Natural killer cell (primary cell): ENCODE data around the gene SETX. TPM values are rescaled to one million over a fixed set of nuclear protein-coding genes. Genes with fewer than 3 reads are reported as not detected.

Experiments used
- ATAC-seq, 3 donors: fragments of 150-1000 bp in 2 of 3; fragments of 200-7000 bp in 1 of 3; cut with Tn5 transposase; 1 replicate in 1 of 3; 2 replicates in 2 of 3; pipeline ENCODE4 v1.10.0; 2021; ENCODE audit warnings: mild to moderate bottlenecking in 2 of 3, moderate library complexity in 2 of 3
- DNase-seq, 2 donors: peaks; one replicate each; pipeline versions ENCODE4 v3.0.0 to v3.0.0-alpha.2; 2013 to 2021; ENCODE audit warnings: mixed read lengths in 1 of 2
- H3K27ac ChIP-seq: one replicate; pipeline ENCODE4 v1.5.1; 2013; ENCODE audit warnings: mild to moderate bottlenecking, low read length
- H3K27me3 ChIP-seq: one replicate; pipeline ENCODE4 v1.6.1; 2013; ENCODE audit warnings: low read length; ENCODE audit not compliant: control insufficient read depth, insufficient read depth
- H3K36me3 ChIP-seq: one replicate; pipeline ENCODE4 v1.6.1; 2013; ENCODE audit warnings: low read length; ENCODE audit not compliant: control insufficient read depth, insufficient read depth
- H3K4me1 ChIP-seq: one replicate; pipeline ENCODE4 v1.6.1; 2013; ENCODE audit warnings: low read length; ENCODE audit not compliant: control insufficient read depth, insufficient read depth
- H3K4me3 ChIP-seq: one replicate; pipeline ENCODE4 v1.5.1; 2013; ENCODE audit warnings: low read length
- H3K9me3 ChIP-seq: one replicate; pipeline ENCODE4 v1.6.1; 2013; ENCODE audit warnings: low read length; ENCODE audit not compliant: control insufficient read depth, insufficient read depth
- H3K27ac Mint-ChIP-seq, 2 donors: one replicate each; pipeline ENCODE4 v1.8.0; 2022; ENCODE audit warnings: mild to moderate bottlenecking in 2 of 2, mixed read lengths in 2 of 2, moderate library complexity in 1 of 2
- H3K27me3 Mint-ChIP-seq, 2 donors: one replicate each; pipeline ENCODE4 v1.8.0; 2022; ENCODE audit warnings: low read depth in 2 of 2, mixed read lengths in 2 of 2
- H3K36me3 Mint-ChIP-seq: one replicate; pipeline ENCODE4 v1.8.0; 2022; ENCODE audit warnings: mixed read lengths
- H3K4me1 Mint-ChIP-seq, 2 donors: one replicate each; pipeline ENCODE4 v1.8.0; 2022; ENCODE audit warnings: mixed read lengths in 2 of 2
- H3K4me3 Mint-ChIP-seq: one replicate; pipeline ENCODE4 v1.8.0; 2022; ENCODE audit warnings: mild to moderate bottlenecking, moderate library complexity, mixed read lengths
- H3K9me3 Mint-ChIP-seq, 2 donors: one replicate each; pipeline ENCODE4 v1.8.0; 2022; ENCODE audit warnings: mixed read lengths in 2 of 2
- WGBS: methylation state at CpG from one replicate; pipeline ENCODE4 v1.1.7; 2013; ENCODE audit warnings: missing lambda C conversion rate; ENCODE audit not compliant: insufficient coverage; 5-methylcytosine and 5-hydroxymethylcytosine counted together
- intact Hi-C: fragments of 100-400 bp; cut with micrococcal nuclease; formaldehyde crosslinking; loops from one replicate; pipeline ENCODE4 v1.14.2; 2022
- total RNA-seq, 4 donors: library from RNA; stranded (reverse); fragments of 120-200 nt in 1 of 4; gene quantifications; one replicate each; pipeline versions ENCODE4 v1.2.3 to v1.2.4, GENCODE V29; 2013 to 2022
- TF ChIP-seq, protein P1 (sequence below): fragments of 200-600 bp; IDR thresholded peaks from one replicate; pipeline ENCODE4 v1.8.0; 2022; ENCODE audit warnings: antibody characterized with exemption

SETX gene
- total RNA-seq, 3 donors from 2014 or later (not counting 1 experiment from before 2014, with no cell fraction given), result 85.3 to 109 (median 97.7) TPM

DNA sequence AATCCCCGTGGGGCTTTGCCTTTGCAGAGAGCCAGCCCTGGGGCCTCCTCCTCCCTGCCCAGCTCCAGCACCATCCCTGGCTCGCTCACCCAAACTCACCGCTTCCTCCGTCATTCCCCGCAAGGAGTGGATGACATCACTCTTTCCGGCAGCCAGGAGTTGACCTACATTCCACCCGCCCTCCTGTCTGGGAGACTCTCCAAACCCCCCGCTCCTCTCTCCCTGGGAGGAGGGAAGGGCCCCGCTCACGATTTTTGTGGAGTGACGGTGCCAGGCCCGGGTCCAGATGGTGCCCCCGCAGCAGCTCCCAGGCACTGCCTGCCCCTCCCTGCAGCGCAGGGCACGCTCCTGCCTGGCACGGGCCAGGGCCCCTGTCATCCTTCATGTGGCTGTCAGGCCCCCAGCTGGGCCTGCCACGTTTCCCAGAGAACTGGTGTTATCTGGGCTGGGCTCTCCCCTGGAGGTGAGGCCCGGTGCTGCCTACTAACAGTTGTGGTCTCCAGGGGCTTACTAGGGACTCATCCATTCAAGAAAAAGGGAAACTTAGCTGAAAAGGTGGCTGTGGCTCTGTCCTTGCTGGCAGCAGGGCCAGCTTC, 140.7 kb downstream of the SETX start:
- Histone ChIP-seq H3K9me3 (no peaks in the 10 kb centered on the region), H3K4me3 (no peak overlapping the region), H3K36me3 (no peaks in the 10 kb centered on the region), H3K27ac (no peak overlapping the region), H3K27me3 (no peaks in the 10 kb centered on the region), H3K4me1 (peaks cover 4% of the 10 kb centered on the region)
- intact Hi-C loops, result no loop called here
- no peaks in the 10 kb centered on the region for H3K36me3 Mint-ChIP-seq
- DNase-seq (no peak), ATAC-seq (no peak)
- WGBS, result 74% methylated on average over 18 of the region's 18 CpGs
- H3K9me3 Mint-ChIP-seq, result no peaks in the 10 kb centered on the region
- H3K4me3 Mint-ChIP-seq, result no peak overlapping the region
- H3K4me1 Mint-ChIP-seq, result peaks cover 6 to 18% of the 10 kb centered on the region in 2 donors
- peaks cover 0 to 3% of the 10 kb centered on the region in 2 donors for H3K27me3 Mint-ChIP-seq
- no peak overlapping the region for H3K27ac Mint-ChIP-seq
- TF ChIP-seq, protein P1, sequence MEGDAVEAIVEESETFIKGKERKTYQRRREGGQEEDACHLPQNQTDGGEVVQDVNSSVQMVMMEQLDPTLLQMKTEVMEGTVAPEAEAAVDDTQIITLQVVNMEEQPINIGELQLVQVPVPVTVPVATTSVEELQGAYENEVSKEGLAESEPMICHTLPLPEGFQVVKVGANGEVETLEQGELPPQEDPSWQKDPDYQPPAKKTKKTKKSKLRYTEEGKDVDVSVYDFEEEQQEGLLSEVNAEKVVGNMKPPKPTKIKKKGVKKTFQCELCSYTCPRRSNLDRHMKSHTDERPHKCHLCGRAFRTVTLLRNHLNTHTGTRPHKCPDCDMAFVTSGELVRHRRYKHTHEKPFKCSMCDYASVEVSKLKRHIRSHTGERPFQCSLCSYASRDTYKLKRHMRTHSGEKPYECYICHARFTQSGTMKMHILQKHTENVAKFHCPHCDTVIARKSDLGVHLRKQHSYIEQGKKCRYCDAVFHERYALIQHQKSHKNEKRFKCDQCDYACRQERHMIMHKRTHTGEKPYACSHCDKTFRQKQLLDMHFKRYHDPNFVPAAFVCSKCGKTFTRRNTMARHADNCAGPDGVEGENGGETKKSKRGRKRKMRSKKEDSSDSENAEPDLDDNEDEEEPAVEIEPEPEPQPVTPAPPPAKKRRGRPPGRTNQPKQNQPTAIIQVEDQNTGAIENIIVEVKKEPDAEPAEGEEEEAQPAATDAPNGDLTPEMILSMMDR, result no peak

DNA sequence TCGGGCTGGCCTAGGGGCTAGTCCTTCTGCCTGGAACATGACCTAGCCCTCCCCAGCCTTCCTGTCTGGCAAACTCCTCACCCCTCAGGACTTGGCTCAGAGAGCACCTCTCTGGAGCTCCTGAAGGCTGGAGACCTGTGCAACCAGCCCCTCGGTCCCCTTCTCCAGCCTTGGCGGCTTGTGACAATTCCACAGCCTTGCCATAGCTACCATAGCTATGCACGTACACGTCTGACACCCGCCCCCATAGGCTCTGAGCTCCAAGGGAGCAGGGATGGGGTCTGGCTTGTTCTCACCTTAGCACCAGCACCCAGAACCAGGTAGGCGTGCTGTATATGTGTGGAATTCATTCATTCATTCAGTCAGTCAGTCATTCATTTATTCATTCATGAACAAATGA, 143.2 kb downstream of the SETX start:
- Histone ChIP-seq H3K4me1 (no peaks in the 10 kb centered on the region), H3K4me3 (no peak overlapping the region), H3K27me3 (no peaks in the 10 kb centered on the region), H3K36me3 (no peaks in the 10 kb centered on the region), H3K27ac (no peak overlapping the region), H3K9me3 (no peaks in the 10 kb centered on the region)
- peaks cover 0 to 23% of the 10 kb centered on the region in 2 donors for H3K4me1 Mint-ChIP-seq
- no peak for ATAC-seq
- H3K27ac Mint-ChIP-seq, result no peak overlapping the region
- H3K9me3 Mint-ChIP-seq, result no peaks in the 10 kb centered on the region
- peaks cover 0 to 3% of the 10 kb centered on the region in 2 donors for H3K27me3 Mint-ChIP-seq
- 90% methylated on average over 6 of the region's 7 CpGs for WGBS
- TF ChIP-seq, protein P1, result no peak
- no peak overlapping the region for H3K4me3 Mint-ChIP-seq
- intact Hi-C loops, result no loop called here
- no peak for DNase-seq
- H3K36me3 Mint-ChIP-seq, result no peaks in the 10 kb centered on the region

Other genes starting within 250 kb of the SETX start
- gene NTNG2, start 192.9 kb downstream of the SETX start, total RNA-seq, result 10 to 100 TPM; 23.4 to 67.2 (median 32.6) TPM
- 10 to 100 TPM; 11.2 to 14.5 (median 12.9) TPM for gene TTF1, start 51.9 kb upstream of the SETX start, total RNA-seq
- gene CFAP77, start 55.2 kb upstream of the SETX start, total RNA-seq, result not detected
- gene BARHL1, start 227.6 kb upstream of the SETX start, total RNA-seq, result not detected